ENCODE results near the gene UBE2E2. TPM values are rescaled to one million over a fixed set of nuclear protein-coding genes. Genes with fewer than 3 reads are reported as not detected.

Gene UBE2E2
- polyA plus RNA-seq, 1 donor (not counting 4 experiments of a cell fraction or from before 2014, with no cell fraction given): 63.2 TPM

- DNase-seq (ENCODE audit: low read depth, low spot score): no peak
- H3K4me3 ChIP-seq (ENCODE audit: control insufficient read depth in 2 of 3, extremely low read depth in 1 of 3, insufficient read depth in 2 of 3, low read depth in 1 of 3, low read length in 3 of 3): no peak overlapping the region
- peaks cover 3% of the 10 kb centered on the region for H3K4me1 ChIP-seq (ENCODE audit: control insufficient read depth, extremely low read depth, insufficient read depth, low read length)
- H3K4me2 ChIP-seq (ENCODE audit: control insufficient read depth, extremely low read depth, insufficient read depth, low read depth, low read length): no peak overlapping the region
- peaks cover 8% of the 10 kb centered on the region for H3K79me2 ChIP-seq (ENCODE audit: control insufficient read depth, insufficient read depth, low read length)
- H3K9me3 ChIP-seq (ENCODE audit: control insufficient read depth, low read depth, low read length): no peaks in the 10 kb centered on the region
- H2AFZ ChIP-seq (ENCODE audit: control insufficient read depth, low read length): no peak overlapping the region
- no peak for FAIRE-seq
- TF ChIP-seq CTCF (optimal IDR thresholded peaks at IDR 0.05 in 1 of 3, IDR thresholded peaks at IDR 0.05 in 1 of 3, conservative IDR thresholded peaks at IDR 0.05 in 1 of 3; ENCODE audit: extremely low read depth in 1 of 3, insufficient read depth in 2 of 3, low read length in 3 of 3): no peak
- TF ChIP-seq EZH2 (IDR thresholded peaks at IDR 0.05; ENCODE audit: low read length): no peak
- H3K9me1 ChIP-seq (ENCODE audit: control insufficient read depth, extremely low read depth, insufficient read depth, low read length): no peaks in the 10 kb centered on the region
- H3K36me3 ChIP-seq (ENCODE audit: control insufficient read depth in 2 of 2, extremely low read depth in 1 of 2, insufficient read depth in 2 of 2, low read length in 2 of 2): no peaks in the 10 kb centered on the region
- no peaks in the 10 kb centered on the region for H3K27me3 ChIP-seq (ENCODE audit: control insufficient read depth, extremely low read depth, insufficient read depth, low read length)
- dilution Hi-C loops (cut with MboI; ENCODE audit: extremely low pct_ligation_motif_present, low sequenced_read_pairs): no loop called here
- no peaks in the 10 kb centered on the region for H4K20me1 ChIP-seq (ENCODE audit: control insufficient read depth, extremely low read depth, insufficient read depth, low read length)
- no peak overlapping the region for H3K27ac ChIP-seq (ENCODE audit: control insufficient read depth, insufficient read depth, low read length)
- H3K9ac ChIP-seq (ENCODE audit: control insufficient read depth, extremely low read depth, insufficient read depth, low read length): no peak overlapping the region
These were observed 101.3 kb downstream of the UBE2E2 start for GRCh38 chr3:23304424-23304823.

- no peaks in the 10 kb centered on the region for H3K9me1 ChIP-seq (ENCODE audit: control insufficient read depth, extremely low read depth, insufficient read depth, low read length)
- no peaks in the 10 kb centered on the region for H3K9me3 ChIP-seq (ENCODE audit: control insufficient read depth, low read depth, low read length)
- H2AFZ ChIP-seq (ENCODE audit: control insufficient read depth, low read length): no peak overlapping the region
- no peaks in the 10 kb centered on the region for H3K36me3 ChIP-seq (ENCODE audit: control insufficient read depth in 2 of 2, extremely low read depth in 1 of 2, insufficient read depth in 2 of 2, low read length in 2 of 2)
- dilution Hi-C loops (cut with MboI; ENCODE audit: extremely low pct_ligation_motif_present, low sequenced_read_pairs): no loop called here
- H3K4me3 ChIP-seq (ENCODE audit: control insufficient read depth in 2 of 3, extremely low read depth in 1 of 3, insufficient read depth in 2 of 3, low read depth in 1 of 3, low read length in 3 of 3): no peak overlapping the region
- no peak overlapping the region for H3K9ac ChIP-seq (ENCODE audit: control insufficient read depth, extremely low read depth, insufficient read depth, low read length)
- FAIRE-seq (peak; percentile 23), DNase-seq (ENCODE audit: low read depth, low spot score) (no peak)
- TF ChIP-seq EZH2 (IDR thresholded peaks at IDR 0.05; ENCODE audit: low read length) (no peak), CTCF (optimal IDR thresholded peaks at IDR 0.05 in 1 of 3, IDR thresholded peaks at IDR 0.05 in 1 of 3, conservative IDR thresholded peaks at IDR 0.05 in 1 of 3; ENCODE audit: extremely low read depth in 1 of 3, insufficient read depth in 2 of 3, low read length in 3 of 3) (no peak)
- H4K20me1 ChIP-seq (ENCODE audit: control insufficient read depth, extremely low read depth, insufficient read depth, low read length): no peaks in the 10 kb centered on the region
- no peak overlapping the region for H3K4me2 ChIP-seq (ENCODE audit: control insufficient read depth, extremely low read depth, insufficient read depth, low read depth, low read length)
- peaks cover 3% of the 10 kb centered on the region for H3K4me1 ChIP-seq (ENCODE audit: control insufficient read depth, extremely low read depth, insufficient read depth, low read length)
- H3K27ac ChIP-seq (ENCODE audit: control insufficient read depth, insufficient read depth, low read length): no peak overlapping the region
- H3K79me2 ChIP-seq (ENCODE audit: control insufficient read depth, insufficient read depth, low read length): peaks cover 3% of the 10 kb centered on the region
- no peaks in the 10 kb centered on the region for H3K27me3 ChIP-seq (ENCODE audit: control insufficient read depth, extremely low read depth, insufficient read depth, low read length)
These were observed 106.0 kb downstream of the UBE2E2 start for GRCh38 chr3:23308986-23309625.

Measured in keratinocyte (primary cell).